PFSK-1 (cell line): ENCODE data around the gene LDLRAP1.

Experiments
- FOXP2 ChIP-seq: optimal IDR thresholded peaks from 2 replicates; pipeline ENCODE3; 2011; ENCODE audit warnings: borderline replicate concordance, control low read depth, inconsistent platforms; ENCODE audit not compliant: insufficient read depth; ENCODE audit errors: extremely low read length, extremely low read depth
- POLR2AphosphoS5 ChIP-seq: IDR thresholded peaks from 2 replicates; pipeline ENCODE4 v1.6.1; 2012; ENCODE audit warnings: low read depth, mild to moderate bottlenecking, control low read depth, low read length, moderate library complexity
- REST ChIP-seq, 2 experiments: IDR thresholded peaks; 2 replicates each; pipeline versions ENCODE4 v1.6.1 to v1.8.0; 2011 to 2012; ENCODE audit warnings: low read depth in 2 of 2, low read length in 2 of 2, control low read depth in 1 of 2, inconsistent platforms in 1 of 2, mild to moderate bottlenecking in 1 of 2, moderate library complexity in 1 of 2; ENCODE audit not compliant: insufficient read depth in 1 of 2
- SIN3A ChIP-seq: IDR thresholded peaks from 2 replicates; pipeline ENCODE4 v1.6.1; 2012; ENCODE audit warnings: mild to moderate bottlenecking, low read length, moderate library complexity, borderline replicate concordance; ENCODE audit not compliant: insufficient read depth
- TAF1 ChIP-seq: IDR thresholded peaks from 2 replicates; pipeline ENCODE4 v1.6.1; 2012; ENCODE audit warnings: low read length, control low read depth, borderline replicate concordance; ENCODE audit not compliant: insufficient read depth

The LDLRAP1 gene

GRCh38 chr1:25573591-25573930 is 30.2 kb downstream of the LDLRAP1 start:
- TF ChIP-seq REST (IDR thresholded peaks at IDR 0.05; ENCODE audit: insufficient read depth in 1 of 2, low read depth in 2 of 2, low read length in 2 of 2) (no peak), FOXP2 (no peak), TAF1 (no peak), POLR2AphosphoS5 (no peak), SIN3A (no peak)

DNA sequence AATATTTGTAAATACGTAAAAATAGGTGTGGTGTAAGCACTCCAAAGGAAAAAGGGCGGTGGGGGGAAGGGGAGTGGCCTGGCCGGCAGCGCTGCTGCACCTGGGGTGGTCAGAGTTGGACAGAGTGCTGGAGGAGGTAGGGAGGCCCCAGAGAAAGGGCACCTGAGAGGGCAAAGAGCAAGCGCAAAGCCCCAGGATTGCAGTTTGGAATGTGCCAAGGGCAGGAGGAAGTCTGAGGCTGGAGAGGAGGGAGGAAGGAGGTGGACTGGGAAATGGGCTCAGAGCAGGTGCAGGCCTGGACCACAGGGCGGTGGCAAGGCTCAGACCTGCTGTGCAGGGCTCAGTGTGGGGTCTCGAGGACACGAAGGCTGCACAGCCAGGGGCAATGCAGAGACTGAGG is 30.6 kb downstream of the LDLRAP1 start:
- TF ChIP-seq SIN3A (no peak), REST (IDR thresholded peaks at IDR 0.05; ENCODE audit: insufficient read depth in 1 of 2, low read depth in 2 of 2, low read length in 2 of 2) (no peak), POLR2AphosphoS5 (no peak), FOXP2 (no peak), TAF1 (no peak)

GRCh38 chr1:25575191-25575590 is 31.8 kb downstream of the LDLRAP1 start:
- TF ChIP-seq SIN3A = no peak
- no peak for TF ChIP-seq FOXP2
- no peak for TF ChIP-seq REST (IDR thresholded peaks at IDR 0.05; ENCODE audit: insufficient read depth in 1 of 2, low read depth in 2 of 2, low read length in 2 of 2)
- TF ChIP-seq TAF1 = no peak
- no peak for TF ChIP-seq POLR2AphosphoS5

GRCh38 chr1:25576459-25577133 is 33.2 kb downstream of the LDLRAP1 start:
- TF ChIP-seq SIN3A (no peak), REST (IDR thresholded peaks at IDR 0.05; ENCODE audit: insufficient read depth in 1 of 2, low read depth in 2 of 2, low read length in 2 of 2) (no peak), POLR2AphosphoS5 (no peak), TAF1 (no peak), FOXP2 (no peak)
